HepG2 (cell line): ENCODE data around the gene C12orf42. TPM values are rescaled to one million over a fixed set of nuclear protein-coding genes. Genes with fewer than 3 reads are reported as not detected.

ENCODE experiments used
- ATAC-seq: fragments of 200-7000 bp; cut with Tn5 transposase; 3 replicates; pipeline ENCODE4 v1.9.1; 2020; ENCODE audit warnings: mild to moderate bottlenecking, moderate library complexity
- BruUV-seq: library from RNA; stranded (reverse); fragments of 400-500 nt; replicated peaks from 2 replicates; lab custom pipeline; 2021; lab: Mats Ljungman, UMichigan
- CTCF ChIA-PET: fragments of 300-600 bp; formaldehyde crosslinking; extraction: SDS; loops from one replicate; lab custom pipeline; 2021; ENCODE audit warnings: low total read pairs, inconsistent platforms, low intra/inter-chr PET ratio; lab: Yijun Ruan, JAX
- POLR2A ChIA-PET: fragments of 350-600 bp; sonication (Branson Sonifier 250); formaldehyde crosslinking; loops from one replicate; lab custom pipeline; 2020; ENCODE audit warnings: antibody characterized with exemption, inconsistent platforms; lab: Yijun Ruan, JAX
- DNase-seq: peaks from one replicate; pipeline ENCODE4 v3.0.0-alpha.2; 2015; ENCODE audit warnings: low spot score
- FAIRE-seq: peaks from 3 replicates; lab custom pipeline; 2011; peaks lifted over from hg19 to GRCh38; lab: Jason Lieb, UNC
- H2AFZ ChIP-seq: one replicate; pipeline ENCODE4 v1.6.1; 2011; ENCODE audit warnings: low read length, inconsistent platforms
- H3K27ac ChIP-seq: fragments of 300-600 bp; 3 replicates; pipeline ENCODE4 v1.8.0; 2011; ENCODE audit warnings: mixed run types, mild to moderate bottlenecking, mixed read lengths, low read length, inconsistent platforms; ENCODE audit not compliant: insufficient read depth; ENCODE audit errors: extremely low read length
- H3K27me3 ChIP-seq, 2 experiments: fragments of 200-600 bp in 1 of 2; 2 replicates in 1 of 2; 3 replicates in 1 of 2; pipeline versions ENCODE4 v1.6.0 to v1.8.0; 2011; ENCODE audit warnings: low read length in 2 of 2, mild to moderate bottlenecking in 2 of 2, moderate library complexity in 2 of 2, inconsistent platforms in 1 of 2; ENCODE audit not compliant: insufficient read depth in 2 of 2, control insufficient read depth in 1 of 2
- H3K36me3 ChIP-seq, 2 experiments: fragments of 200-600 bp in 1 of 2; replicated peaks in 1 of 2; 2 replicates in 1 of 2; 3 replicates in 1 of 2; pipeline versions ENCODE4 v1.5.1 to v1.8.0; 2011; ENCODE audit warnings: low read length in 2 of 2, inconsistent platforms in 1 of 2; ENCODE audit not compliant: insufficient read depth in 2 of 2, control insufficient read depth in 1 of 2
- H3K4me1 ChIP-seq: 2 replicates; pipeline ENCODE4 v1.5.1; 2012; ENCODE audit warnings: low read length, inconsistent platforms; ENCODE audit not compliant: insufficient read depth
- H3K4me2 ChIP-seq: 2 replicates; pipeline ENCODE4 v1.6.0; 2011; ENCODE audit warnings: low read depth, low read length, inconsistent platforms
- H3K4me3 ChIP-seq, 3 experiments: fragments of 200-600 bp in 1 of 3; sonication (generic), shearing (Covaris generic) in 1 of 3; replicated peaks in 1 of 3; 2 replicates each; pipeline ENCODE4 v1.5.1; 2011 to 2016; ENCODE audit warnings: low read length in 3 of 3, inconsistent platforms in 2 of 3, low read depth in 2 of 3, mild to moderate bottlenecking in 2 of 3, control low read depth in 1 of 3, mixed read lengths in 1 of 3; ENCODE audit not compliant: insufficient read depth in 1 of 3
- H3K79me2 ChIP-seq: one replicate; pipeline ENCODE4 v1.6.1; 2011; ENCODE audit warnings: low read length, inconsistent platforms; ENCODE audit not compliant: insufficient read depth
- H3K9ac ChIP-seq: 2 replicates; pipeline ENCODE4 v1.6.0; 2011; ENCODE audit warnings: mild to moderate bottlenecking, low read depth, low read length, inconsistent platforms; ENCODE audit not compliant: insufficient read depth
- H3K9me3 ChIP-seq: 2 replicates; pipeline ENCODE4 v1.5.1; 2012; ENCODE audit warnings: mild to moderate bottlenecking, low read length
- H4K20me1 ChIP-seq: 2 replicates; pipeline ENCODE4 v1.6.0; 2011; ENCODE audit warnings: inconsistent platforms, mild to moderate bottlenecking, low read length, moderate library complexity; ENCODE audit not compliant: insufficient read depth
- ARNT2 ChIP-seq: sonication (generic); formaldehyde crosslinking; IDR thresholded peaks from 2 replicates; pipeline ENCODE4 v1.8.0; 2022; ENCODE audit warnings: mild to moderate bottlenecking, low read depth, missing genetic modification reagents, moderate library complexity
- FUBP1 ChIP-seq: sonication (generic); formaldehyde crosslinking; IDR thresholded peaks from 2 replicates; pipeline ENCODE4 v1.5.1; 2020; ENCODE audit warnings: missing genetic modification reagents, mild to moderate bottlenecking, borderline replicate concordance
- HMG20A ChIP-seq: IDR thresholded peaks from 2 replicates; pipeline ENCODE4 v1.6.1; 2016; ENCODE audit warnings: borderline replicate concordance
- NRL ChIP-seq: sonication (generic); formaldehyde crosslinking; IDR thresholded peaks from 2 replicates; pipeline ENCODE4 v1.5.0; 2020; ENCODE audit warnings: missing genetic modification reagents, mild to moderate bottlenecking, moderate library complexity, borderline replicate concordance
- PAX8 ChIP-seq: sonication (generic); formaldehyde crosslinking; IDR thresholded peaks from 2 replicates; pipeline ENCODE4 v1.8.0; 2022; ENCODE audit warnings: mild to moderate bottlenecking, missing genetic modification reagents, borderline replicate concordance
- RFX3 ChIP-seq: IDR thresholded peaks from 2 replicates; pipeline ENCODE4 v1.6.1; 2016; ENCODE audit warnings: missing biosample characterization, missing genetic modification reagents
- SALL1 ChIP-seq: sonication (generic); formaldehyde crosslinking; IDR thresholded peaks from 2 replicates; pipeline ENCODE4 v1.8.0; 2022; ENCODE audit warnings: mild to moderate bottlenecking, missing genetic modification reagents
- TEAD3 ChIP-seq: optimal IDR thresholded peaks from 2 replicates; pipeline ENCODE3; 2016; ENCODE audit warnings: borderline replicate concordance
- ZBTB38 ChIP-seq: sonication (generic); formaldehyde crosslinking; IDR thresholded peaks from 2 replicates; pipeline ENCODE4 v1.5.1; 2020; ENCODE audit warnings: mild to moderate bottlenecking, missing genetic modification reagents
- ZFP36L1 ChIP-seq: sonication (generic); formaldehyde crosslinking; IDR thresholded peaks from 2 replicates; pipeline ENCODE4 v1.8.0; 2022; ENCODE audit warnings: mild to moderate bottlenecking, missing genetic modification reagents, moderate library complexity
- ZSCAN12 ChIP-seq: sonication (generic); formaldehyde crosslinking; IDR thresholded peaks from 2 replicates; pipeline ENCODE4 v1.9.0; 2021; ENCODE audit warnings: mild to moderate bottlenecking, missing genetic modification reagents
- WGBS: methylation state at CpG from one replicate; pipeline ENCODE4 v1.1.6; 2017; ENCODE audit warnings: low lambda C conversion rate; 5-methylcytosine and 5-hydroxymethylcytosine counted together
- in situ Hi-C: cut with HindIII; loops from 2 replicates; pipeline ENCODE4 v1.10.0; 2017; ENCODE audit warnings: low pct_unique_long_range_greater_than_20kb; ENCODE audit not compliant: extremely low pct_ligation_motif_present
- intact Hi-C: fragments of 100-400 bp; cut with micrococcal nuclease; formaldehyde crosslinking; loops from one replicate; pipeline ENCODE4 v1.10.0; 2022; ENCODE audit not compliant: unreplicated experiment
- polyA plus RNA-seq, 8 experiments: library from polyadenylated mRNA; depleted of rRNA in 3 of 8; stranded (reverse) in 7 of 8; unstranded in 1 of 8; fragments of >200 nt; fragmentation: Illumina TruSeq in 4 of 8; extraction: Trizol in 4 of 8; gene quantifications; 2 replicates each; pipeline versions ENCODE4 v1.2.1 to v1.2.3, GENCODE V29; 2011 to 2016; ENCODE audit warnings: low read depth in 4 of 8, missing spikeins in 1 of 8, mixed read lengths in 1 of 8; ENCODE audit not compliant: insufficient read depth in 1 of 8
- total RNA-seq, 5 experiments: library from RNA; depleted of rRNA; stranded (reverse); fragments of >200 nt; fragmentation: Illumina TruSeq; extraction: Trizol; gene quantifications; 2 replicates each; pipeline ENCODE4 v1.2.3, GENCODE V29; 2016; ENCODE audit warnings: low read depth in 1 of 5
- TF ChIP-seq, protein P1 (sequence below): fragments of 450-650 bp; IDR thresholded peaks from 2 replicates; pipeline ENCODE4 v1.6.1; 2016

The C12orf42 gene
- total and polyA plus RNA-seq, 2 of the 13 experiments (the other 11 are each of a cell fraction or from before 2014, with no cell fraction given), result not detected

DNA sequence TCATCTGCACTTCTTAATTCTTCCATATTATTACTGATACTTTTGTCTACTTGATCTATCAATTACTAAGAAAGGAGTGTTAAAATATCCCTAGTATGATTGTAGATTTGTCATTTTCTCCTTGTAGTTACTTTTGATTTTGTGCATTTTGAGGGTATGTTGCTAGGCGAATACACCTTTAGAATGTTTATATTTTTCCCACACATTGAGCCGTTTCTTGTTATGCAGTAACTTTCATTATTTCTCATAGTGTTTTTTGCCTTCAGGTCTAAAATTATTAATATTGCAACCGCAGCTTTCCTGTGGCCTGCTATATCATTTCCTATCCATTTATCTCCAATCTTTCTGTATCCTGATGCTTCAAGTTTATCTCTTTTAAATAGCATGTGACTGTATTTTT, 44.6 kb upstream of the C12orf42 start:
- CTCF ChIA-PET, result no interaction called here
- WGBS, result 17% methylated on average over 3 of the region's 3 CpGs
- H4K20me1 ChIP-seq, result no peaks in the 10 kb centered on the region
- intact Hi-C loops, result no loop called here
- H3K4me1 ChIP-seq, result no peaks in the 10 kb centered on the region
- ATAC-seq, result no peak
- no peak overlapping the region for H3K27ac ChIP-seq
- H3K9me3 ChIP-seq, result no peaks in the 10 kb centered on the region
- no peaks in the 10 kb centered on the region for H3K36me3 ChIP-seq
- in situ Hi-C loops, result loop anchor here (10.0 kb wide), 1 partner anchor 216 kb away; no protein-coding TSS in a partner anchor
- H3K27me3 ChIP-seq, result no peaks in the 10 kb centered on the region
- TF ChIP-seq FUBP1 (CRISPR knock-in tag) (no peak), ZBTB38 (CRISPR knock-in tag) (no peak), ZFP36L1 (CRISPR knock-in tag) (no peak), RFX3 (CRISPR knock-in tag) (no peak), ZSCAN12 (CRISPR knock-in tag) (no peak), ARNT2 (CRISPR knock-in tag) (no peak), HMG20A (CRISPR knock-in tag) (no peak), NRL (CRISPR knock-in tag) (no peak), PAX8 (no peak), SALL1 (CRISPR knock-in tag) (no peak), TEAD3 (CRISPR knock-in tag) (no peak)
- TF ChIP-seq, protein P1, sequence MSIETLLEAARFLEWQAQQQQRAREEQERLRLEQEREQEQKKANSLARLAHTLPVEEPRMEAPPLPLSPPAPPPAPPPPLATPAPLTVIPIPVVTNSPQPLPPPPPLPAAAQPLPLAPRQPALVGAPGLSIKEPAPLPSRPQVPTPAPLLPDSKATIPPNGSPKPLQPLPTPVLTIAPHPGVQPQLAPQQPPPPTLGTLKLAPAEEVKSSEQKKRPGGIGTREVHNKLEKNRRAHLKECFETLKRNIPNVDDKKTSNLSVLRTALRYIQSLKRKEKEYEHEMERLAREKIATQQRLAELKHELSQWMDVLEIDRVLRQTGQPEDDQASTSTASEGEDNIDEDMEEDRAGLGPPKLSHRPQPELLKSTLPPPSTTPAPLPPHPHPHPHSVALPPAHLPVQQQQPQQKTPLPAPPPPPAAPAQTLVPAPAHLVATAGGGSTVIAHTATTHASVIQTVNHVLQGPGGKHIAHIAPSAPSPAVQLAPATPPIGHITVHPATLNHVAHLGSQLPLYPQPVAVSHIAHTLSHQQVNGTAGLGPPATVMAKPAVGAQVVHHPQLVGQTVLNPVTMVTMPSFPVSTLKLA, result no peak
- no TSS peak for BruUV-seq
- H3K4me3 ChIP-seq, result no peak overlapping the region
- FAIRE-seq, result no peak
- POLR2A ChIA-PET, result no interaction called here
- H3K79me2 ChIP-seq, result no peaks in the 10 kb centered on the region
- no peak overlapping the region for H3K4me2 ChIP-seq
- no peak overlapping the region for H2AFZ ChIP-seq
- H3K9ac ChIP-seq, result no peak overlapping the region
- DNase-seq, result no peak
